Breast epithelium (tissue), 4 donors: ENCODE data around the gene PNKD. TPM values are rescaled to one million over a fixed set of nuclear protein-coding genes. Genes with fewer than 3 reads are reported as not detected.

Experiments used
- DNase-seq, 2 donors: peaks; one replicate each; pipeline ENCODE4 v3.0.0-alpha.2; 2019; ENCODE audit warnings: low spot score in 2 of 2
- H3K27ac ChIP-seq, 2 donors: fragments of 200-600 bp; sonication (generic) in 1 of 2; one replicate each; pipeline ENCODE4 v1.5.1; 2016 to 2019; ENCODE audit warnings: mild to moderate bottlenecking in 1 of 2
- H3K27me3 ChIP-seq, 2 donors: fragments of 200-600 bp; sonication (generic) in 1 of 2; one replicate each; pipeline versions ENCODE4 v1.5.1 to v1.6.0; 2017 to 2019; ENCODE audit warnings: control low read depth in 1 of 2, mild to moderate bottlenecking in 1 of 2
- H3K36me3 ChIP-seq: fragments of 200-600 bp; one replicate; pipeline ENCODE4 v1.5.1; 2019
- H3K4me1 ChIP-seq, 2 donors: fragments of 200-600 bp; sonication (generic); one replicate each; pipeline ENCODE4 v1.5.1; 2016 to 2019; ENCODE audit warnings: control low read depth in 1 of 2
- H3K4me3 ChIP-seq, 3 donors: fragments of 200-600 bp; sonication (generic); 1 replicate in 2 of 3; 2 replicates in 1 of 3; pipeline ENCODE4 v1.5.1; 2016 to 2019; ENCODE audit warnings: mild to moderate bottlenecking in 3 of 3, moderate library complexity in 2 of 3
- H3K9me3 ChIP-seq, 2 donors: fragments of 200-600 bp; sonication (generic) in 1 of 2; one replicate each; pipeline ENCODE4 v1.5.1; 2016 to 2019; ENCODE audit warnings: control low read depth in 1 of 2
- POLR2A ChIP-seq: fragments of 450-650 bp; IDR thresholded peaks from one replicate; pipeline ENCODE4 v1.6.1; 2016; ENCODE audit warnings: antibody characterized with exemption, mild to moderate bottlenecking, moderate library complexity
- POLR2AphosphoS5 ChIP-seq, 3 donors: sonication (generic); formaldehyde crosslinking; IDR thresholded peaks; one replicate each; pipeline ENCODE4 v1.6.1; 2017; ENCODE audit warnings: antibody characterized with exemption in 3 of 3
- intact Hi-C: fragments of 100-400 bp; cut with DNase I; formaldehyde crosslinking; loops from one replicate; pipeline ENCODE4 v1.15.1; 2023; ENCODE audit warnings: low total_unique reads
- total RNA-seq, 3 donors: library from RNA; depleted of rRNA; stranded (reverse); fragments of >200 nt; gene quantifications; one replicate each; pipeline ENCODE4 v1.1.0, GENCODE V29; 2016
- TF ChIP-seq, protein P1 (sequence below), 3 donors: fragments of 450-650 bp; IDR thresholded peaks; one replicate each; pipeline ENCODE4 v1.5.1; 2016 to 2017; ENCODE audit warnings: antibody characterized with exemption in 3 of 3, mild to moderate bottlenecking in 3 of 3, moderate library complexity in 3 of 3

The PNKD gene
- total RNA-seq, 3 donors from 2014 or later = 30.2 to 48.3 (median 35.6) TPM

DNA sequence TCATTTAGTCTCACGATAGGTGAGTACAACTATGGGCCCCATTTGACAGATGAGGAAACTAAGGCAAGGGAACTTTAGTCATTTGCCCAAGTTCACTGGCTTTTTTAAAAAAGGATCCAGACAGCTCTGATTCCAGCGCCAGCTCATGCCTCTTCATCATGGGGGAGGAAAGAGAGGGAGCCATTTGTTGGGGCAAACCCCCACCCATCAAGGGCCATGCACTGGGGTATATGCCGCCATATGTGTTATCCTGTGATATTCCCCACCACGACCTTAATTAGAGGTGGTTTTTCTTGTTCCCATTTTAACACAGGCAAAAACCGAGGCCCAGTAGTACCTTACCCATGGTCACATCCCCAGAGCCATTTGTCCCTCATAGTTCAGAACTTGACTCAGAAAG lies 10.2 kb upstream of the PNKD start:
- TF ChIP-seq, protein P1, sequence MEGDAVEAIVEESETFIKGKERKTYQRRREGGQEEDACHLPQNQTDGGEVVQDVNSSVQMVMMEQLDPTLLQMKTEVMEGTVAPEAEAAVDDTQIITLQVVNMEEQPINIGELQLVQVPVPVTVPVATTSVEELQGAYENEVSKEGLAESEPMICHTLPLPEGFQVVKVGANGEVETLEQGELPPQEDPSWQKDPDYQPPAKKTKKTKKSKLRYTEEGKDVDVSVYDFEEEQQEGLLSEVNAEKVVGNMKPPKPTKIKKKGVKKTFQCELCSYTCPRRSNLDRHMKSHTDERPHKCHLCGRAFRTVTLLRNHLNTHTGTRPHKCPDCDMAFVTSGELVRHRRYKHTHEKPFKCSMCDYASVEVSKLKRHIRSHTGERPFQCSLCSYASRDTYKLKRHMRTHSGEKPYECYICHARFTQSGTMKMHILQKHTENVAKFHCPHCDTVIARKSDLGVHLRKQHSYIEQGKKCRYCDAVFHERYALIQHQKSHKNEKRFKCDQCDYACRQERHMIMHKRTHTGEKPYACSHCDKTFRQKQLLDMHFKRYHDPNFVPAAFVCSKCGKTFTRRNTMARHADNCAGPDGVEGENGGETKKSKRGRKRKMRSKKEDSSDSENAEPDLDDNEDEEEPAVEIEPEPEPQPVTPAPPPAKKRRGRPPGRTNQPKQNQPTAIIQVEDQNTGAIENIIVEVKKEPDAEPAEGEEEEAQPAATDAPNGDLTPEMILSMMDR (IDR thresholded peaks at IDR 0.05) = no peak
- TF ChIP-seq POLR2AphosphoS5 (IDR thresholded peaks at IDR 0.05) (no peak), POLR2A (no peak)
- DNase-seq = peak in 1 of 2 donors; percentile 5

DNA sequence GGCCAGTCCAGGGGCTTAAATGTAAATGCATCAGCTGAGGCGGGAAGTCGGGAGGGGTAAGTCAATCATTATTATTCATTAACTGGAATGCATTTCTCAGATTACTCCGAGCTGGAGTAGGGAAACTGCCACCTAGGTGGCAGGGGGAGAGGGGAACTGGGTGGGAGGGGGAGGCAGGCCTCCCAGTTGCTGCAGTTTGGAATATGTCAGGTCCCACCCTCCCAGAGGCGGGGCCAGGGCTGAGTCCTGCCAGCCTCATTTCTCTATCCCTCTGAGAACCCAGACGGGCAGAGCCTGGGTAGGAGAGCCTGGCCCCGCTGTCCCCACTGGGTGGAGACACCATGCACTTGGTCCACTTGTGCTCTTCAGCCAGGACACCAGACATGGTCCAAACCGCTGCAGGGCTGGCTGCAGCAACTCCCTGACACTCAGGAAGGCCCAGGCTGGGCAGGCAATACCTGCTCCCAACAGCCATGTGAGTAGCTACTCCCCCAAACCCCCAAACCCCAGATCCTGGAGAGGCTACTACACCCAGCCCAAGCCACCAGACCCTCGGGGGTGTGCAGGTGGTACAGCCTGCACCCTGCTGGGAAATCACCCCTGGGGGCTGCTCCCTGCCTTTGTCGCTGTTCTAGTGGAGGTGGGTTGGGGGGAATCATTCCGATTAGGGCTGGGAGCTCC lies 9.4 kb upstream of the PNKD start, which contains the start of gene GPBAR1:
GPBAR1 (plus strand) TSS at position 274 of the 681 bp plus-strand sequence. CDS start 1,710 bp downstream, outside the sequence.
- no peaks in the 10 kb centered on the region for H3K27me3 ChIP-seq
- DNase-seq = peak in 1 of 2 donors; percentile 47
- H3K36me3 ChIP-seq = peaks cover 6% of the 10 kb centered on the region
- peak within 1 kb of the TSS; percentile 79 to 96 for H3K27ac ChIP-seq
- H3K9me3 ChIP-seq = no peaks in the 10 kb centered on the region
- peak within 1 kb of the TSS in 2 of 3 donors; percentile 0 to 48 for H3K4me3 ChIP-seq
- no peak for TF ChIP-seq POLR2A
- TF ChIP-seq POLR2AphosphoS5 (IDR thresholded peaks at IDR 0.05) = no peak
- TF ChIP-seq, protein P1 (IDR thresholded peaks at IDR 0.05) = no peak
- H3K4me1 ChIP-seq = no peaks in the 10 kb centered on the region
- intact Hi-C loops = no loop called here

More for the DNA sequence above, 10.2 kb upstream of the PNKD start:
- Histone ChIP-seq H3K4me3 (peak overlapping the region in 1 of 3 donors; percentile 48), H3K9me3 (no peaks in the 10 kb centered on the region), H3K27ac (peak overlapping the region; percentile 79 to 96), H3K36me3 (peaks cover 3% of the 10 kb centered on the region), H3K4me1 (no peaks in the 10 kb centered on the region), H3K27me3 (no peaks in the 10 kb centered on the region)
- intact Hi-C loops = no loop called here

DNA sequence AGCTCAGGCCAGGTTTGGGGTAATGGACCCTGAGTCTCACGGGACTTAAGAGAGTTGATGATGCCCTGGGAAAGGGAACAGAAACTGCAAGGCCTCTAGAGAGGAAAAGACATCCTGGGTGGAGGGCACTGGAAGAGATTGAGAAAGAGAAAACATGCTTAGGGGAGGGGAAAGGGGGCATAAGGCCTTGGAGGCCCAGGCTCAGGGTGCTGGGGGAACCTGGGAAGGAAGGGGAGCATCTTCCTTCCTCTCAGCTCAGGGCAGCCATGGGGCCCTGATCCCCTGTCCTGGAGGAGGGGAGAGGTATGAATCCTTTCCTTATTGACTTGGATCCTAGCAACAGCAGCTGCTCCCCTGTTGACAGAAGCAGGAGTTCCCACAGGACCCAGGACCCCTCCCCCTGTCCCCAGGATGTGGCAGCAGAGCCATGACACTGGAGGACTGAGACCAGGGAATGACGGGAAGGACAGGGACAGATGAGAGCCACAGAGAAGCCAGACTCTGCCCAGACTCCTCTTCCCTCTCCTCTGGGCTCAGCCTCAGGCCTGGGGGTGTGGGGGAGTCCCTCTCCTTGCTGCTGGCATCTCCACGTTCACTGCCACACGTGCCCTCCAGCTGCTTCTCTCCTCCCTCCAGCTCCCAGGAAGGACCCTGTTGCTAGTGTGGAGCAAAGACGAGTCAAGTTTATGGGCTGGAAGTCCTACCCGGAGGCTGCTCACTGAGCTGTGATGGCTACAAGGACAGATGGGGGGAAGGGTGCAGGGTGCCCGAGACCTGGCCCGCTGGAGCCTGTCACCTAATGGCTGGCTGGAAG lies 8.7 kb upstream of the PNKD start:
- Histone ChIP-seq H3K9me3 (no peaks in the 10 kb centered on the region), H3K4me3 (no peak overlapping the region), H3K4me1 (no peaks in the 10 kb centered on the region), H3K36me3 (peaks cover 13% of the 10 kb centered on the region), H3K27ac (peak overlapping the region; percentile 45 to 96), H3K27me3 (no peaks in the 10 kb centered on the region)
- DNase-seq = peak in 1 of 2 donors; percentile 30
- no peak for TF ChIP-seq POLR2AphosphoS5 (IDR thresholded peaks at IDR 0.05)
- TF ChIP-seq, protein P1 (IDR thresholded peaks at IDR 0.05) = no peak
- TF ChIP-seq POLR2A = no peak
- intact Hi-C loops = no loop called here

DNA sequence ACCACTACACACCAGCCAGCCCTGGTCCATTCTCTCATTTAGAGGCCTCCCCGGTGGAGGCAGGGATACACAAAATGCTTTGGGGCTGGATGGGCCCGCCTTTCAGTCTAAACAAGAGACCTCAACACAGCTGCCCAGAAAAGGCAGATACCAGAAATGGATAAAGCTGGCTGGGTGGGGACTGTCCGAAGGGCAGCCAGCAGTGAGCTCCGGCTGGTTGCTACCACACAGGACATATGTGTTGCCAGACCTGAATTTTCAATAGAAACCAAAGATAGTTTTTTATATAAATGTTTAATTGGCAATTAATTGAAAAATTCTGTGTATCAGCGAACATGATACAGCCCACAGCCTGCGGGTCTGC lies 8.1 kb upstream of the PNKD start:
- Histone ChIP-seq H3K4me3 (no peak overlapping the region), H3K4me1 (no peaks in the 10 kb centered on the region)

More for the DNA sequence above, 8.1 kb upstream of the PNKD start:
- peak in 1 of 2 donors; percentile 22 for DNase-seq
- peaks cover 13% of the 10 kb centered on the region for H3K36me3 ChIP-seq
- H3K27ac ChIP-seq = peak overlapping the region in 1 of 2 donors; percentile 96
- H3K9me3 ChIP-seq = no peaks in the 10 kb centered on the region
- no peaks in the 10 kb centered on the region for H3K27me3 ChIP-seq
- TF ChIP-seq POLR2A (no peak), POLR2AphosphoS5 (IDR thresholded peaks at IDR 0.05) (no peak)
- TF ChIP-seq, protein P1 (IDR thresholded peaks at IDR 0.05) = no peak
- intact Hi-C loops = no loop called here
